ENCODE results near the gene LAX1.

- TF ChIP-seq POLR2A (IDR thresholded peaks at IDR 0.05; ENCODE audit: low read depth, low read length) (no peak), CTCF (conservative IDR thresholded peaks at IDR 0.05; ENCODE audit: low read depth, low read length) (no peak), BHLHE40 (IDR thresholded peaks at IDR 0.05; ENCODE audit: low read depth, low read length) (no peak), RFX5 (IDR thresholded peaks at IDR 0.05; ENCODE audit: low read depth, low read length) (no peak)
Measured at GRCh38 chr1:203796236-203796605, 31.2 kb downstream of the LAX1 start.
